Ascending aorta (tissue), 2 donors: ENCODE measurements around the gene SDK2. TPM values are rescaled to one million over a fixed set of nuclear protein-coding genes. Genes with fewer than 3 reads are reported as not detected.
A peak's percentile ranks its signal among the peaks of the same experiment; 100 is the strongest.

Experiments used
- DNase-seq, 2 donors: peaks; one replicate each; pipeline ENCODE4 v3.0.0-alpha.2; 2019; ENCODE audit warnings: low spot score in 2 of 2
- H3K27ac ChIP-seq, 2 donors: fragments of 200-600 bp; sonication (generic); one replicate each; pipeline ENCODE4 v1.5.1; 2016 to 2017; ENCODE audit warnings: mild to moderate bottlenecking in 1 of 2
- H3K27me3 ChIP-seq: fragments of 200-600 bp; sonication (generic); one replicate; pipeline ENCODE4 v1.5.1; 2017
- H3K36me3 ChIP-seq, 2 donors: fragments of 200-600 bp; sonication (generic); one replicate each; pipeline ENCODE4 v1.5.1; 2016
- H3K4me1 ChIP-seq, 2 donors: fragments of 200-600 bp; sonication (generic); one replicate each; pipeline ENCODE4 v1.5.1; 2016 to 2017; ENCODE audit warnings: mild to moderate bottlenecking in 1 of 2
- H3K4me3 ChIP-seq, 2 donors: fragments of 200-600 bp; sonication (generic); one replicate each; pipeline ENCODE4 v1.5.1; 2016 to 2017; ENCODE audit warnings: mild to moderate bottlenecking in 1 of 2
- H3K9me3 ChIP-seq, 2 donors: fragments of 200-600 bp; sonication (generic); one replicate each; pipeline ENCODE4 v1.5.1; 2016
- CTCF ChIP-seq, 3 experiments: fragments of 200-600 bp in 2 of 3; fragments of 450-650 bp in 1 of 3; sonication (generic) in 2 of 3; IDR thresholded peaks; one replicate each; pipeline ENCODE4 v1.5.1; 2016 to 2019; ENCODE audit warnings: antibody characterized with exemption in 3 of 3, mild to moderate bottlenecking in 1 of 3, moderate library complexity in 1 of 3
- intact Hi-C: fragments of 100-400 bp; cut with DNase I; formaldehyde crosslinking; loops from one replicate; pipeline ENCODE4 v1.15.1; 2023
- total RNA-seq: library from RNA; depleted of rRNA; stranded (reverse); fragments of >200 nt; gene quantifications from one replicate; pipeline ENCODE4 v1.1.0, GENCODE V29; 2016

SDK2 gene
- total RNA-seq, 1 donor from 2014 or later = 8.1 TPM

- Histone ChIP-seq H3K27me3 (no peaks in the 10 kb centered on the region), H3K4me3 (peak overlapping the region; percentile 46 to 60), H3K9me3 (no peaks in the 10 kb centered on the region), H3K36me3 (no peaks in the 10 kb centered on the region), H3K27ac (peak overlapping the region; percentile 99), H3K4me1 (peaks cover 29 to 71% of the 10 kb centered on the region in 2 donors)
- intact Hi-C loops = no loop called here
- no peak for TF ChIP-seq CTCF (IDR thresholded peaks at IDR 0.05)
- DNase-seq = no peak
Observed at GRCh38 chr17:73305845-73306836, 338.1 kb downstream of the SDK2 start.

GRCh38 chr17:73304971-73305812 is 339.1 kb downstream of the SDK2 start:
- Histone ChIP-seq H3K27ac (peak overlapping the region; percentile 99), H3K4me3 (peak overlapping the region; percentile 46 to 60), H3K36me3 (no peaks in the 10 kb centered on the region), H3K27me3 (no peaks in the 10 kb centered on the region), H3K4me1 (peaks cover 29 to 76% of the 10 kb centered on the region in 2 donors), H3K9me3 (no peaks in the 10 kb centered on the region)
- TF ChIP-seq CTCF (IDR thresholded peaks at IDR 0.05) = peak in 2 of 3 experiments; percentile 25 to 27
- DNase-seq = peak in 1 of 2 donors; percentile 92
- intact Hi-C loops = loop anchor here (1.0 kb wide), 1 partner anchor 12 kb away; no protein-coding TSS in a partner anchor

- Histone ChIP-seq H3K4me3 (peak overlapping the region; percentile 46 to 60), H3K4me1 (peaks cover 23 to 71% of the 10 kb centered on the region in 2 donors), H3K27ac (peak overlapping the region; percentile 99), H3K27me3 (no peaks in the 10 kb centered on the region), H3K9me3 (no peaks in the 10 kb centered on the region), H3K36me3 (no peaks in the 10 kb centered on the region)
- intact Hi-C loops = loop anchor here (1.0 kb wide), 1 partner anchor 11 kb away; no protein-coding TSS in a partner anchor
- TF ChIP-seq CTCF (IDR thresholded peaks at IDR 0.05) = no peak
- no peak for DNase-seq
Observed at GRCh38 chr17:73304438-73304837, 339.8 kb downstream of the SDK2 start.

GRCh38 chr17:73302189-73302588 is 342.1 kb downstream of the SDK2 start:
- H3K27ac ChIP-seq = peak overlapping the region; percentile 5 to 37
- TF ChIP-seq CTCF (IDR thresholded peaks at IDR 0.05) = no peak
- intact Hi-C loops = no loop called here

GRCh38 chr17:73301369-73301768 is 342.9 kb downstream of the SDK2 start:
- no peaks in the 10 kb centered on the region for H3K36me3 ChIP-seq
- no peaks in the 10 kb centered on the region for H3K27me3 ChIP-seq
- H3K9me3 ChIP-seq = no peaks in the 10 kb centered on the region
- TF ChIP-seq CTCF (IDR thresholded peaks at IDR 0.05) = no peak
- intact Hi-C loops = no loop called here
- H3K4me1 ChIP-seq = peaks cover 9 to 45% of the 10 kb centered on the region in 2 donors
- no peak overlapping the region for H3K4me3 ChIP-seq
- H3K27ac ChIP-seq = peak overlapping the region in 1 of 2 donors; percentile 37
- DNase-seq = no peak

More at GRCh38 chr17:73302189-73302588, 342.1 kb downstream of the SDK2 start:
- Histone ChIP-seq H3K27me3 (no peaks in the 10 kb centered on the region), H3K36me3 (no peaks in the 10 kb centered on the region), H3K4me3 (no peak overlapping the region), H3K4me1 (peaks cover 14 to 54% of the 10 kb centered on the region in 2 donors), H3K9me3 (no peaks in the 10 kb centered on the region)
- no peak for DNase-seq
